ENCODE results near the gene LDB3.
"Not testable (repeated sequence)": the region's sequence is repeated elsewhere in the genome, so short reads cannot be mapped to it uniquely, and the experiment has no call there.

The LDB3 gene, protein sequence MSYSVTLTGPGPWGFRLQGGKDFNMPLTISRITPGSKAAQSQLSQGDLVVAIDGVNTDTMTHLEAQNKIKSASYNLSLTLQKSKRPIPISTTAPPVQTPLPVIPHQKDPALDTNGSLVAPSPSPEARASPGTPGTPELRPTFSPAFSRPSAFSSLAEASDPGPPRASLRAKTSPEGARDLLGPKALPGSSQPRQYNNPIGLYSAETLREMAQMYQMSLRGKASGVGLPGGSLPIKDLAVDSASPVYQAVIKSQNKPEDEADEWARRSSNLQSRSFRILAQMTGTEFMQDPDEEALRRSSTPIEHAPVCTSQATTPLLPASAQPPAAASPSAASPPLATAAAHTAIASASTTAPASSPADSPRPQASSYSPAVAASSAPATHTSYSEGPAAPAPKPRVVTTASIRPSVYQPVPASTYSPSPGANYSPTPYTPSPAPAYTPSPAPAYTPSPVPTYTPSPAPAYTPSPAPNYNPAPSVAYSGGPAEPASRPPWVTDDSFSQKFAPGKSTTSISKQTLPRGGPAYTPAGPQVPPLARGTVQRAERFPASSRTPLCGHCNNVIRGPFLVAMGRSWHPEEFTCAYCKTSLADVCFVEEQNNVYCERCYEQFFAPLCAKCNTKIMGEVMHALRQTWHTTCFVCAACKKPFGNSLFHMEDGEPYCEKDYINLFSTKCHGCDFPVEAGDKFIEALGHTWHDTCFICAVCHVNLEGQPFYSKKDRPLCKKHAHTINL

DNA sequence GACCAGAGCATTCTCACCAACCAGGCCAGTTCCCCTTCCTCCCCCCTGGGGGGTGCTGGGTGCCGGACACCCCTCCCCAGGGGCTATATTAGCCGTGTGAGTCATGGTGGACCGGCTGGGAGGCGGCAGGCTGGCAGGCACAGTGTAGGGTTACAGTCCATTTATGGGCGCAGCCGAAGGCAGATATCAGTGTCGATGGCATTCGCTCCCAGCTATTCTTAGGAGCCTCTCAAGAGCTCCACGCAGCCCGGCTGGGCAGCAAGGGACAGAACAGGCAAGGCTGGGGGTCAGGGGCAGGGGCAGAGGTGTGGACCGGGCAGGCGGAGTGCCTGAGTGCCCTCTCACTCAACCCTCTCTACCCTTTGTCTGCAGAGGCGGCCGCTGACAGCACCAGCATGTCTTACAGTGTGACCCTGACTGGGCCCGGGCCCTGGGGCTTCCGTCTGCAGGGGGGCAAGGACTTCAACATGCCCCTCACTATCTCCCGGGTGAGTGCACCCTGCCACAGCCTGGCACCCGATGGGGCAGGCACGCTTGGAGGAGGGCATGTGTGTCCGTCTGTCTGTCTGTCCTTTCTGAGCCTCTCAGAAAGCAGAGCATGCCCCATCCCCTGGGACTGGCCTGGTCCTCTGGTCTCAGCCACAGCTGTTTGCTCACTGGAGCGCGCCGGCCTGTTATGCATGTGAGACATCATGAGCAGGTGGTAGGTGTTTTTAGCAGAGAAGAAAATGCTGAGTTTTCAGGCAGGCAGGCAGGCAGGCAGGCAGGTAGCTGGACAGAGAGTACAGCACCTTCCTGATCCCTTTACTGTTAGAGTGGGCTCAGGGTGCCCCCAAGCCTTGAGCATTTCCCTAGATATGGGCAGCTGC lies at the start of gene LDB3:
Gene LDB3, plus strand, starts transcription at position 215 of the 869 bp plus-strand sequence. Its CDS starts 181 bp downstream, at position 396.
- no peak for DNase-seq (ENCODE audit: low read depth)

DNA sequence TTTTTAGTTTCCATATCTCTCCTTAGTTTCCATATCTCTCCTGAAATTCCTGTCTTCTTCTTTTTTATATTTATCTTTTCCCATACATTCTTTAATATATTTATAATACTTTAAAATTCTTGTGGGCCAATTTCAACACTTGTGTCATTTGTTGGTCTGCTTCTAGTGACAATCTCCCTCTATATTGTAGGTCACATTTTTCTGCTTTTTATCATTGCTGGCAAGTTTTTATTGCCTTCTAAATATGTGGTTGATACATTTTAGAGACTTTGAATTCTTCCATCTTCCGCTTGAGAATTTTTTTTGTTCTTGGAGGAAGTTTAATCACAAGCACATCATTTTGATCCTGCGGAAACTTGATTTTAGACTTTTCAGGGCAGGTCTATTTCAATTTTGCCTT lies 40.0 kb upstream of the LDB3 start:
- no peak for DNase-seq (ENCODE audit: low read depth)

DNA sequence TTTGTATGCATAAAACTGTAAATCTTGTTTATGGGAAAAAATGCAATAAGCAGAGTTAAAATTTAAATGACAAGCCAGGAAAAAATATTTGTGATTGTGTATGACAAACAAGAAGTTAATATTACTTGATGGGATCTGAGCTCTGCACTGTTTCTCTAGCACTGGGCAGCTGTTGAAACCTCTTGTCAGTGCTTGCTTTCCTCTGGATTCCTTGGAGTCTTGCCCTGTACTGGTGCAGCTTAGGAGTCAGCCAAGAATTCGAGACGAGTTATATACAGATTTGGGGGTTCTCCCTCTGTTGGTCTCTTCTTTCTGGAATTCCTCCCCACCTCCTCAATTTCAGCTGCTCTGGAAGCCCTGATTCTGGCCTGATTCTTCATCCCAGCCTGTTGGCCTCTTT lies 38.2 kb upstream of the LDB3 start:
- no peak for DNase-seq (ENCODE audit: low read depth)

DNA sequence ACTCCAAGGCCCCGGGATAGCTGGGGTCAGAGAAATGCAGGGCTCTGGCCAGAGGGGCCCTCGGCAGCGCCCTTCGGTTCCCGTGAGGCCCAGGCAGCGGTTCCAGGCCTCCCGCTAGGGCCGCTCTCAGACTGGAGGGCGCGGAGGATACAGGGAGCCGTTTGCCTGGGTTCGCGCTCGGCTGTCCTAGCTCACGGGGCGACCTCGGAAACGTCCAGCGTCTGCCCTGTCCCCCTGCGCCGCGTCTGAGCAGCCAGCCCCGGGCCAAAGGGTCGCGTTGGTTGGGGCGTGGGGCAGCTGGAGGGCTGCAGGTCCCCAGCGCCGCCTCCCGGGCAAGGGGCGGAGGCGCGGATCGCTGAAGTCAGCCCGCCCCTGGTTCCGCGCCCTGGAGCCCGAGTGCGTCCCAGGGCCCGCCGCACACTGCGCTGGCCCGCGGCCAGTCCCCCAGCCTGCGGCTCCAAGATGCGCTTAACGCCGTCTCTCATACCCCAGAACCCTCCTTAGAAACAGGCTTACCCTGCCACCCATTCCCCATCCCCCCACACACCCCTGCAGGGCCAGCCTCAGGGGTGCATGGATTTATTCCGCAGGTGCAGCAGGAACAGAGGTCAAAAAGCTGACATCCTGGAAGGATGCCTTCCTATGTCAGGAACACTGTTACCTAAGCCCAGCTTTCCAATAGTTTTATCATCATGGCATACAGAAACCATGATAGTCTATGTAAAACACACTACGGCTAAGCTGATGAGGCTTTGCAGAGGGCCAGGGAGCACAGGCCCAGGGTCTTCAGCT lies 36.1 kb upstream of the LDB3 start:
- DNase-seq (ENCODE audit: low read depth) = no peak

DNA sequence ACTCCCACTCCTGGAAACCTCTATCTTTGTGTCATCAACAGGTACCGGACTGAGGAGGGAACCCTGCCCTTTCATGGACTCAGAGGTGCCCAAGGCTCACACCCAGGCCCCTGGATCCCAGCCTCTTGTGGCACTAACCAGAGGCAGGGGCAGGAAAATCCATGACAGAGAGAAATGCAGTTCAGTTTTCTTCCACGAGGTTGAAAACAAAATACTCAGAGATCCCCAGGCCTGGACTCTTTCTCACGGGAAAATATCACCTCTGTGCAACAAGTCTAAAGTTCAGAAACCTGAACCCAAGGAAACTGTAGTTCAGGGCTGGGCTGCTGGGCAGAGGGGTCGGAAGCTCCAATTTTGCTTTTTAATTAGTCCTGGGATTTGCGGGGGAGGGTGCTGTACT lies 35.4 kb upstream of the LDB3 start:
- no peak for DNase-seq (ENCODE audit: low read depth)

DNA sequence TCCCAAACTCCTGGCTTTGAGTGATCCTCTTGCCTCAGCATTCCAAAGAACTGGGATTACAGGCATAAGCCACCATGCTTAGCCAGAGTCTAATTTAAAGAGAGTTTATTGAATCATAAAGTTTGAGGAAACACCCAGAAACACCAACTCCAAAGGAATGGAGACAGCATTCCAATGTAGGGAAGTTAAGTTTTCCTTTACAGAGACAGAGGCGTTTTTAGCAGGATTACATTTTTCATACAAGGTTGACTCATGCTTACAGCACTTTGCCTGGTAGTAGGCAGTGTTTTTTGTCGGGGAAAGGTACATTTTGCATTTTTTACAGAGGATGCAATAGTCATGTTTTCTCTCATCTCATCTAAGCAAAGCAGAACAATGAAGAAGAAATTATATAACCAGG lies 32.9 kb upstream of the LDB3 start:
- no peak for DNase-seq (ENCODE audit: low read depth)

DNA sequence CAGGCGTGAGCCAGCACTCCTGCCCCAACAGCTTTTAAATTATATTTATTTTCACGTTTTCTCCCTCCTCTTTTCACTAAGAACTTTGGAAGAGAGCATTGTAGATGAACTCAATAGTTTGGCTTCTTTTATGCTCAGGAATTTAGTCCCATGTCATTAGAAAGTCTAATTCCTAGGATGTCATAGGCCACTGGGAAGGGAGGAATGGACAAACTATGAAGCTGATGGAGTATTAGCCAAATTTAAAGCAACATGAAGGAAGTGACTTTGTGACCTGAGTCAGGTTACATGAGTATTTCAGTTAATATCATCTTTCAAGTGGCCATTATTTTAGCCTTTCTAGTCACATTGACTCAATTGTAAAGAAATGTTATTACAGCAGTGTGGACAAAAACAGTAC lies 32.0 kb upstream of the LDB3 start:
- no peak for DNase-seq (ENCODE audit: low read depth)

DNA sequence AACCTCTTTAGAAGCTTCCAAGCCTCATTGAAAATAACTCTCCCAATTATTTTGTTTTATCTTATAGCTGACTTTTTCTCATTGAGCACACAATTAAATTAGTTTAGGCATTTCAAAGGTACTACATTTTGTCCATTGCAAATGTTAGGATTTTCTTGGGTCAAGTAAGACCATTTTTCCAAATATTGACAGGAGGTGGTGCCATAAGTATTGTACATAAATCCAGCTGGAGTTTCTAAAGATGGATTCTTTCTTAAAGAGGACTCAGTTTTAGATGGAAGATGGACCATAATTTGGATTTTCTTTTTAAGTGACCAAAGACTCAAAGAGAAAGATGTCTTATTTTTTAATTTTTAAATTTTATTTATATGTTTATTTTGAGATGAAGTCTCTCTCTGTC lies 26.3 kb upstream of the LDB3 start:
- DNase-seq (ENCODE audit: low read depth) = no peak

DNA sequence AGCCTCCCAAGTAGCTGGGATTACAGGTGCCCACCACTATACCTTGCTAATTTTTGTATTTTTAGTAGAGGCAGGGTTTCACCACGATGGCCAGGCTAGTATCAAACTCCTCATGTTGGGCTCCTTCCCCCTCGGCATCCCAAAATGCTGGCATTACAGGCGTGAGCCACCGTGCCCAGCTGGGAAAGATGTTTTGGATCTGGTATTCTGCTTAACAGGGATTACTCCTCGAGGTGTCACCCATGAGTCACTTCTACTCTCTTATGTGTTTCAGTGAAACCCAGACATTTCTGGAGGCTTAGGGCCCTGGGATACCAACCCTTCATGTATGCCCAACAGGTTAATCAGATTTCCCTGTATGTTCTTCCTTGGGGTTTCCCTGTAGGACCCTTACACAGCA lies 25.8 kb upstream of the LDB3 start:
- DNase-seq (ENCODE audit: low read depth) = no peak

DNA sequence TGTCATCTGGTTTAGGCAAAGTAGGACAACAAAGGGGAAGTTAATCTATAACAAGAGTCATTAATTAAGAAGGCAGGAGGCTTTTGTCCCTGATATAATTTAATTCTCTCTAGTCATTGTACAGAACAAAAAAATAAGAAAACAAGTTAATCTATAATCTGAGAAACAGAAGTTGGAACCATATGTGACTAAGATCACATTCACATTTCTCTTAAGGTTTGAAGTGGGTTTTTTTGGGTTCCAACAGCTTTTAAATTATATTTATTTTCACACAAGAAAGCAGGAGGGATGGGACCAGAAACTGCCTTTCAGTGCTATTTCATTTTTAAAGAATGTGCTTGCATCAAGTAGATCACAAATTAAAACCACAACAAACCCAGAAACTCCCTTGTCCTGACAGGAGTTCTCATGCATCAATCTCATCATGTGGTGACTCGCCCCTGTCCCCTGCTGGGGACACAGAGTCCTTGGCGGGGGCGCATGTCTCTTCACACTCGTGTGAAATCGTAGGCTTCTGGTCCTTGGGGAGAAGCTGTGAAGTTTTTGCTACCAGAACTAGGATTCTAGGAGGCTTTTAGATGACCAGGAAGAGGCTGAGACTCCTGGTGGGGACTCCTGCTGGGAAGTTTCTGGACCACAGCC lies 24.0 kb upstream of the LDB3 start:
- DNase-seq (ENCODE audit: low read depth) = no peak

DNA sequence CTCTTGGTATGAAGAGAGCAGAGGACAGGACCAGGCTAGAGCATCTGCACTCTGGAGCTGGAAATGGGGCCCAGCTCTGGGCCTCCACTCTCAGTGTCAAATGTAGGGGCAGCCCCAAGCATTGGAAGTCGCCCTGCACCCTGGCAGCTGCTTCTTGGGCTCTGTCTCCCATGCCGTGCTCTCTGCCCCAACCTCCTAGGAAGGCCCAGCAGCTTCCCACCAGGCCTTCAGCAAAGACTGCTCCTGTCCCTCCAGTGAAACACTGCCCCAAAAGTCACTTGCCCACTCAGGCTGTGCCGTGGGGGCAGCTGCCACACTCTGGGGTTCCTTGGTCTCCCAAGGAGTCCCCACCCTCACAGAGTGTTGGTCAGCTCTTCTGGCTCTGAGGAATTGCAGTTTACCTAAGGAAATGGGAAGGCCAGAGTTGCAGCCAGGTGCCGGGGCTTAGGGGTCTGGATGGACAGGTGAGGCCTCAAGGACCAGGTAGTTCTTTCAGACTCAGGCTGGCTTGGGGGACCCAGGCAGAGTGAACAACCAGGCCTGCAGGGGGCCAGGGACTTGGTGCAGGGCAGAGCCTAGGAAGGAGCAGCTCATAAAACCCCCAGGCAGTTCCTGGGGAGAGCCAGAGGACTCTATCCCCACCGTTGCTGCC lies 23.4 kb upstream of the LDB3 start:
- DNase-seq (ENCODE audit: low read depth) = no peak

DNA sequence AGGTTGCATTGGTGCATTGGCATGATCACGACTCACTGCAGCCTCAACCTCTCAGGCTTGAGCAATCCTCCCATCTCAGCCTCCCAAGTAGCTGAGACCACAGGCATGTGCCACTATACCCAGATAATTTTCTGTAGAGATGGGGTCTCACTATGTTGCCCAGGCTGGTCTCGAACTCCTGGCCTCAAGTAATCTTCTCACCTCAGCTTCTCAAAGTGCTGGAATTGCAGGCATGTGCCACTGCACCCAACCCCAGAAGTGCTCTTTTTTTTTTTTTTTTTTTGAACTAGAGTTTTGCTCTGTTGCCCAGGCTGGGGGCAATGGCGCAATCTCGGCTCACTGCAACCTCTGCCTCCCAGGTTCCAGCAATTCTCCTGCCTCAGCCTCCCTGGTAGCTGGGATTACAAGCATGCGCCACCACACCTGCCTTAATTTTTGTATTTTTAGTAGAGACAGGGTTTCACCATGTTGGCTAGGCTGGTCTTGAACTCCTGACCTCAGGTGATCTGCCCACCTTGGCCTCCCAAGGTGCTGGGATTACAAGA lies 22.6 kb upstream of the LDB3 start:
- DNase-seq (ENCODE audit: low read depth) = not testable (repeated sequence)

DNA sequence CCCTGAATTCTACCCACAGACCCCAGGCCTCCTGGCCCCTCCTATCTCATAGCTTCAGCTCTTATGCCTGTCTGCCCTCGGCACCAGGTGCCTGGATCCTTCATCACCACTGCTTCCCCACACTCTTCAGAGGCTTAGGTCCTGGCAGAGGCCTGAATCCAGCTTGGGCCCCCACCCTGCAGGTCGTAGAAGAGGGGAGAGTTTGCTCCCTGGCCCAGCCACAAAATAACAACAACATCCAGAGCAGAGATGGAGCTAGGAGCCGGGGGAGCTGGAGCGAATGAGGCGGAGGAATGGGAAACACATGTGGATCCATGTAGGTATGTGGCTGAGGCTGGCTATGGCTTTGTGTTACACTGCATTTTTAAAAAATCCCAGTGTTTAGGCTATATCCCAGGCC lies 21.8 kb upstream of the LDB3 start:
- no peak for DNase-seq (ENCODE audit: low read depth)

DNA sequence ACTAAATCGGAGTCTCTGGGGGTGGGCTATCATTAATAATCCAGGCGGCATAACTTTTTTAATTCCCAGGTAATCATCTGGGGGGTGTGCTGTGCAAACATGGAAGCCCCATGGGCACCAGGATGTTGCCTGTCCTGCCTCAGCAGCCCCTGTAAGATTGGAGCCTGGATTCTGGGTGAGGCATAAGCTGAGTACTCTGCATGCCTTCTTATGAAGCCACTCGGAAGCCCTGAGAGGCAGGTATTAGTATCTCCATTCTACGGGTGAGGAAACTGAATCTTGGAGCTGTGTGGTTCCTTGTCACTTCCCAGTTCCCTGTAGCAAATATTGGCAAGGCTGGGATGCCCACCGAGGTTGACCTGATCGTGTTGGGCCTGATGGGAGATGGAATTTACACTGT lies 21.4 kb upstream of the LDB3 start:
- no peak for DNase-seq (ENCODE audit: low read depth)

DNA sequence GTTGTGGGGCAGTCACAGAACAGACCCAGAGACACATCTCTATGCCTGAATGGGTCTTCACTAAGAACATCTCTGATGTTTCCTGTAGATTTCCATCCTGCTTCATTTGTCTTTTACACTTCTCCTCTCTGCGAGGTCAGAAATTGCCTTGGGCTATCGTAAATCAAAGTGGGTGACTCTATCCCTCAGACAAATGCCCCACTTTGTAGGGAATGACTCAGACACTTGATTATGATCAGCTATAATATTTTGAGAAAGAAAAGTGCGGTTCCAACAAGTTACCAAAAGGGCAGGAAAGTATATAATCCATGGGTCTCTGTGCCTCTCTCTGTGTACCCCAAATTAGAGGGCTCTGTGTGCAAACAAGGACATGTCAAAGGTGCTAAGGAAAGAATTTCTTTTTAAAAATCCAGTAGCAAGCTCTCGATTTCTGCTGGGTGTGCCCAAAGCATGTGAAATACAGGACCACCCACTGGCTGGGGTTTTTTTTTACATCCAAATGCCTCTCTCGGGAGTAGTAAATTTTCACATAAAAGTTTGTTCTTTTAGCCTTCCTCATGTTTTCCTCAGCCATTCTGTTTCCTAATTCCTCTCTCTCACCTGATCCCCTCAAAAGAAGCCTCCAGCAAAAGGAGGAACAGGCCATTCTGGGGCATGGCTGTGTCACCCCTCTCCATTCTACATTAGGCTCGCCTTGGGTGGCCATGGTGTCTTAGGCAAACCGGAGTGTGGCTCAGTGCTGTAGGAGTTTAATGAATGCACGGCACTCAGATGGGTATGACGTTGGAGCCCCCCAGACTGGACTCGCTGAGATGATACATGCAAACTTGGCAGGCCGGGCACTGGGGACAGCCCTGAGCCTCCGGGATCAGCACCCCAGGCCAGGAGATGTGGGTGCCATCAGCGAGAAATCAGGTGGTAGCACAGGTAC lies 20.3 kb upstream of the LDB3 start:
- DNase-seq (ENCODE audit: low read depth) = no peak

DNA sequence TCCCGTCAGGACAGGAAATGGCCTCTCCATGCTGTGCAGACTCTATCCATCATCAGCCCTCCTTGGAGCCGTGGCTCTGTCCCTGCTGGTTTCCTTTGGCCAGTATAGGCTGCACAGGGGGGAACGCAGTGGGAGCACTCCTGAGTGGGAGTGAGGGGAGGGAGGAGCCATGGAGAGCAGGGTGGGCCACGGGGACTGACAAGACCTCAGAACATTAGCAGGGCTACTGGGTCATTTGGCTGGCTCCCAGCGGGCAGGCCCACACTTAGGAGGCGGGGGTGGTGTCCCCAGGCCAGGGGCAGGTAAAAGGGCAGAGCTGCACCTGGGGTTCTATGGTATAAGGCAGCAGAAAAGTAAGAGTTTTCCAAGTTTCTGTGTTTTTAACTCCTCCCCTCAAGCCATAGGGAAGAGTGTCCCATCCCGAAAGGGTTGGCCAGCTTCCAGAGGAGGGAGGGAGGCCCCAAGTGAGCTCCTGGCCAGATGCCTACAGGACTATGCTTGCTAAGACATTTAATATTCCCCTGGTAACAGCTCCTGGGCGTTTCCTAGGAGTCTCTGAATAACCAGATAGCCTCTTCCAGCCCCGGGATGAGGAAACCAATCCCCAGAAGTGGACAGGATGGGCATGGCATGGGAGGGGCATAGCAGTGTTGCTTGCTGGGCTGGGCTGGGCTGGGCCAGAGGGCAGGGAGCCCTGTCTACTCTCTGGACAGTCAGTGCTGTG lies 19.4 kb upstream of the LDB3 start:
- DNase-seq (ENCODE audit: low read depth) = no peak

DNA sequence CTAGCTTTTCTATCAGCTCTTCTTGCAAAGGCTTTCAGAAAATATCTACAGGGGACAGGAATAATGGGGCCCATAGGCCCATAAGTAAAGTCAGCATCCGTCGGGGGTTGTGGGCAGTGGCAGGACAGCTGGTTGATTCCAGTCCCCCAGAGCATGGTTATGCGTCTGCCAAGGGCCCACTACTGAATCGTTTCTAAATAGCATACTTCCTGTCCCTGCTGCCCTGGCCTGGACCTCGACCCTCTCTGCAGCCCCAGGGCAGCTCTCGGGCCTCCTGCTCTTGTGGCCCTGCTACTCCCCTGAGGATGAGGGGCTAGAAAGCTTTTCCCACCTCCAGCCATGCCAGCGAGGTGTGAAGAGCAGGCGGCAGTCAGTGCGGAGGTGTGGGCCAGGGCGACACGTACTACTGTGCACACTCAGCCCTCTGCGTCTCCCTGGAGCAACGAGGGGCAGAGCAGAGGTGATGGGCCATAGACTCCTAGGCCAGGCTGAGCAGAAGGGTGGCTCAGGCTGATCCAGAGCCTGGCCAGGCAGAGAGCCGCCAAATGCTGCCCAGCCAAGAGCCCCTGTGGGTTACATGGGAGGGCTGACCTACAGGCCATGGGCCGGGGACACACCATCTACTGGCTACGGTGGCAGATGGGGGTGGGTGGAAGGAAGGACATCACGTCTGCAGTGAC lies 18.7 kb upstream of the LDB3 start:
- DNase-seq (ENCODE audit: low read depth) = no peak

DNA sequence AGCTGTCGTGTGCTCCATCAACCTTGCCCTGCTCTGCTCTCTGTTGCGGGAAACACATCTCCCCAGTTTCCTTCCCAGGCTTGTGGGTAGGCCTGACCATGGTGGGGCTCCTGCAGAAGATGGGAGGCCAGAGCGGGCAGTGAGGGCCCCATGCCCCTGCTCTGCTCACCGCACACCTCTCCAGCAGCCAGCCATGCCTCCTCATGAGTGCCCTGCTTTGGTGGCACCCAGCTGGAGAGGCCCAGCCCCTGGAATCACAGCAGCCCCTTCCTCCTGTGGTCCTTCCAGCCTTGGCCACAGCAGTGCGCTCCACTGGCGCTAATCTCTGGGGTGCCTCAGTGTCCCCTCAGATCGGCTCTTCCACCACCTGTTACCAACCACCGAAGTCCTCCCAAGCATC lies 18.2 kb upstream of the LDB3 start:
- DNase-seq (ENCODE audit: low read depth) = no peak
